GM18511 (cell line): ENCODE measurements around the gene ICAM2.
"Not testable (repeated sequence)": the region's sequence is repeated elsewhere in the genome, so short reads cannot be mapped to it uniquely, and the experiment has no call there.

Source experiments
- ATAC-seq: cut with Tn5 transposase; IDR thresholded peaks from one replicate; pipeline ENCODE4 v1.9.1; 2021; ENCODE audit warnings: mild to moderate bottlenecking, moderate library complexity; ENCODE audit not compliant: unreplicated experiment

The ICAM2 gene

DNA sequence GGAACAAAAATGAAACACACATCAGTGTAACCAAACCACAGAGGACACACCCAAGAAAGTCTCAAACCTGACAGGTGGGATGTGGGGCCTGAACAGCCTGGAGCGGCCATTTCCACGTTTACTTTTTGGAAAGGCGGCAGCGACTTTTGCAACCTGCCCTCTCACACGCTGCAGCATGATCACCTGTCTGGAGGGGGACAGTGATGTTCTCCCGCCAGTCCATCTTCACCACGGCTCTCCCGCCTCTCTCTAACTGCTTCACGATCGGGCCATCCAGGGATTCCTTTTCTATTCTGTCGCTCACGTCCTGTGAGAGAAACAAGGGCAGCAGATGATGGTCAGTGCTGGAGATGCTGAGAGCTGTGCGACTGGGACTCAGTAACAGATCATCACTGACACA is 24.7 kb upstream of the ICAM2 start:
- no peak for ATAC-seq

GRCh38 chr17:64042700-64043485 is 22.5 kb upstream of the ICAM2 start:
- no peak for ATAC-seq

DNA sequence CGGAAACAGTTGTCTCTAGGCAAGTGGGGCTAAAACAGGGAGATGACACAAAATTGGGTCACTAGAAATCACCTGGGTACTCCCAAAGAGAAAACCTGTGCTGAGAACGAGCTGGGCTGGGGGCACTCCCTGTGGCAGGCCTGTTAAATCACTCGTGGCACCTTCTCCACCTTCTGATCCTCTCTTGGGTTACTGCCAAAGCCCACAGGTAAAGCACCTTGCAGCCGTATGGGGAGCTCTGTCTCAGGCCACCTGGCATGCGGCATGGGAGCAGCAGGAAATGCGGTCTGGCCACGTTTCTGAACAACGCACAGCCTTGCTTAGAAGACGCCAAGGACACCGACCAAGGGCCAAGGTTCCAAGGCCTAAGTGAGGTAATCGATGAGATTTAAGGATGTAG is 21.5 kb upstream of the ICAM2 start:
- no peak for ATAC-seq

DNA sequence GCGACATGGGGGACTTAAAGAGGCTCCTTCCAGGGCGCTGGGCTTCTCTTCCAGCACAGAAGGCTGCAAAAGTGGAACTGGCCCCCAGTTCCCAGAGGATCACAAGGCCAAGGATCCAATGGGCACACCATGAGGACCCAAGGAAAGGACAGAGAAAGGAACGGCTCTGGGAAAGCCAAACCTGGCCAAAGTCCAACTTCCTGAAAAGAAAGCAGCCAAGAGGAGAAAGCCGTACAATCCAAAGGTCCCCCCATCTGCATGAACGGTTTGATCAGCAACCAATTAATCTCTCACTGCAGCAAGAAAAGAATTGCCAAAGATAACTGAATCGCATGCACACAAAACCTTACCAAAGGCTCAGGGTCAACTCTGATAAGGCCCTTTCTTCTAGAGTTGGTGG is 19.8 kb upstream of the ICAM2 start:
- ATAC-seq, result no peak

GRCh38 chr17:64039106-64039400 is 18.6 kb upstream of the ICAM2 start:
- ATAC-seq, result no peak

GRCh38 chr17:64038331-64039105 is 18.1 kb upstream of the ICAM2 start:
- ATAC-seq, result no peak

- ATAC-seq, result no peak
Measured at GRCh38 chr17:64037802-64038201, 17.4 kb upstream of the ICAM2 start.

DNA sequence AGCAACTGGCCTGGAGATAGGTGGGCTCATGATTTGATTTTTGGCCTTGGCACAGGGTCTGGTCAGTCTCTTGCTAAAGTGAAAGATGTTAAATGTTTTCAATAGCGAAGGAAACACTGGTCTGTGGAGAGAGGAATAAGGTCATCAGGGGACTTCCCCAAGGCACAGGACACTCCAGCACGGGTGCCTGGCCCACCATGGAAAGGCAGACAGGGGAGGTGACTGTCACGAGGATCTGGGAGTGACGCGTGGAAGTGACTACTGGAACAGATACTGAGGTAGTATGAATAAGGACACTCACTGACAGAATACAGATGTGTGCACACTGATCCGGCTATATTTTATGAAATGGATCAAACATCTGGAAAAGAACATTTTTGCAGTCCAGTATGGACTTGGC is 16.7 kb upstream of the ICAM2 start:
- no peak for ATAC-seq

- ATAC-seq, result no peak
Measured at GRCh38 chr17:64036198-64036922, 15.9 kb upstream of the ICAM2 start.

- no peak for ATAC-seq
Measured at GRCh38 chr17:64032081-64032480, 11.6 kb upstream of the ICAM2 start.

GRCh38 chr17:64028874-64029464 is 8.5 kb upstream of the ICAM2 start:
- ATAC-seq, result no peak

GRCh38 chr17:64025732-64026294 is 5.4 kb upstream of the ICAM2 start:
- ATAC-seq, result peak; percentile 66

GRCh38 chr17:64024781-64025731 is 4.6 kb upstream of the ICAM2 start:
- ATAC-seq, result no peak

DNA sequence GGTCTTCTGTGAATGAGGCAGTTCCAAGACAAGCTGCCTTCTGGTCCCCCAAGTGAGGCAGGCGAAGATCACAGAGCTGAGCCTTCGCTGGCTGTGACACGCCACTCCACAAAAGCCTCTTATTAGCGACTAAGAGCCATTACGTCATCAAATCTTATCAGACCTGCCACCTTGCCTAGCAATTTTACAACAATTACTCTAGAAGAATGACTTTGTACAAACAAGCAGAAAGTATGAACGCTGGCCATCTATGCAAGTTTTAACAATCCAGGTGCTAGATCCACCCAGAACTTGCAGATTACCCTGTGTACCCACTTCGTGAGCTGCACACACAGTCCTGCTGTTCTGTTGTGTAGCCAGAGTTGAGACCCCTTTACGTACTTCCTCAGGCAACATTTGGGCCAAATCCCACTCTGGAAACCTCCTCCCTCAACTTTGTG is 3.8 kb upstream of the ICAM2 start:
- no peak for ATAC-seq

GRCh38 chr17:64022611-64023063 is 2.2 kb upstream of the ICAM2 start:
- no peak for ATAC-seq

GRCh38 chr17:64019551-64019961 is 877 bp downstream of the ICAM2 start:
- ATAC-seq, result not testable (repeated sequence)

GRCh38 chr17:64017381-64017980 is 3.0 kb downstream of the ICAM2 start:
- ATAC-seq, result no peak

DNA sequence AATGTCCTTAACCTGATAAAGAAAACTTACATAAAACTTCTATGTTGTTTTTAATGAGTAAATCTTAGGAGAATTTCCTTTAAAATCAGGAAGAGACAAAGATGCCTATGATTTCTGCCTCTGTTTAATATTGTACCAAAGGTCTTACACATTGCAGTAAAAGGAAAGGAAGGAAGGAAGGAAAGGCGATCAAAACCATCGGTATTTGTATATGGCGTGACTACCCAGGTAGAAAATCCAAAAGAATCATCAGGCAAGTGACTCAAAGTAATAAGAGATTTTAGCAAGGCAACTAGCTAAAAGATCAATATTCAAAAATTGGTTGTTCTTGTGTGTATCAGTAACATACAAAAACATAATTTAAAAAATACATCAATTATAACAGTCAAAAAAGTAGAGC is 3.5 kb downstream of the ICAM2 start:
- ATAC-seq, result no peak

DNA sequence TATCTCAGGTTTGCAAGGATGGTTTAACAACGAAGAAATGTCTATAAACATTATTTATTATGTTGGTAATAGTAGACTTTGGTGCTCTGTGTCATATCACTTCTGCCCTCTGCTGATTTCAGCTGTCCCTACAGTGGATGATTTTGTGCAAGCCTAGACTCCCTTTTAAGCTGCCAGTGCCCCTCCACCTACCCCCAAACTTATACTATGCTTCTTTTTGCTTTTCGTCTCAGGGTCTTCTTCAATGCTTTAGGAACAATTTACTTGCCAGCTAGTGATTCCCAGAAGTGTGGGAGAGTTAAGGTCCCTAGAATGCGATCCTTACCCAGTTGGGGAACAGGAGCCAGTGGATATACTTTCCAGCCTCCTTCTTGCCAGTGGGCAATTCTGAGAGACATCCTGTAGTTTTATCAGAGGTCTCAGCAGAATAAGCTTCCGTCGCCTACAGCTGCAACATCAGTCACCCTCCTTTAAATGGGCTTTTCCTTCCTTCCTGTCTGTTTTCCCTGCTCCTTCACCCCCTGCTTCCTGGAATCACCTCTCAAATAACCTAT is 4.1 kb downstream of the ICAM2 start:
- ATAC-seq, result no peak
